SU-DHL-6 (cell line): ENCODE data around the gene SLC2A4RG.

Experiments used
- EZH2phosphoT487 ChIP-seq: fragments of 200-600 bp; sonication (generic), shearing (Covaris generic); conservative IDR thresholded peaks from 2 replicates; pipeline ENCODE4 v1.6.1; 2018; ENCODE audit warnings: mild to moderate bottlenecking, antibody characterized with exemption, low read length, moderate library complexity, mixed read lengths
- TF ChIP-seq, protein P1 (sequence below): fragments of 200-600 bp; sonication (generic); IDR thresholded peaks from one replicate; pipeline ENCODE4 v1.5.1; 2017; ENCODE audit warnings: antibody characterized with exemption, mild to moderate bottlenecking, low read length, moderate library complexity; ENCODE audit not compliant: insufficient read depth, poor library complexity, severe bottlenecking

DNA sequence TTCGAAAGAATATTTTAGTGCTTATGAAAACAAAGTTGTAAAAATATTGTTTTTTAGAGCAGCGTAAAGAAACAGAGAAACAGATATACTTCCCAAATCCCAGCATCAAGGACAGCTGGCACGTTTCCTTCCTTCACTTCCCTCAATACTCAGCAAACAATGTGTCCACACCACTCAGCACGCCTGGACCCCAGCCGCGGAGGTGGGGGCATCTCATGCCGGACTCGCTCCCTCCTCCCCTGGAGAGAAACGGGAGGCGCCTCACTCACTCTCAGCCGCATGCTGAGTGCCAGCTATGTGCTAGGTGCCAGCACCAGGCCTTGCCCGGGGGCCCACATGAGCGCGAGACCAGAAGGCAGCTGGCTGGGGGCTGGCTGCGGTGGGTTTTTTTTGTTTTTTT lies 34.7 kb downstream of the SLC2A4RG start:
- TF ChIP-seq, protein P1, sequence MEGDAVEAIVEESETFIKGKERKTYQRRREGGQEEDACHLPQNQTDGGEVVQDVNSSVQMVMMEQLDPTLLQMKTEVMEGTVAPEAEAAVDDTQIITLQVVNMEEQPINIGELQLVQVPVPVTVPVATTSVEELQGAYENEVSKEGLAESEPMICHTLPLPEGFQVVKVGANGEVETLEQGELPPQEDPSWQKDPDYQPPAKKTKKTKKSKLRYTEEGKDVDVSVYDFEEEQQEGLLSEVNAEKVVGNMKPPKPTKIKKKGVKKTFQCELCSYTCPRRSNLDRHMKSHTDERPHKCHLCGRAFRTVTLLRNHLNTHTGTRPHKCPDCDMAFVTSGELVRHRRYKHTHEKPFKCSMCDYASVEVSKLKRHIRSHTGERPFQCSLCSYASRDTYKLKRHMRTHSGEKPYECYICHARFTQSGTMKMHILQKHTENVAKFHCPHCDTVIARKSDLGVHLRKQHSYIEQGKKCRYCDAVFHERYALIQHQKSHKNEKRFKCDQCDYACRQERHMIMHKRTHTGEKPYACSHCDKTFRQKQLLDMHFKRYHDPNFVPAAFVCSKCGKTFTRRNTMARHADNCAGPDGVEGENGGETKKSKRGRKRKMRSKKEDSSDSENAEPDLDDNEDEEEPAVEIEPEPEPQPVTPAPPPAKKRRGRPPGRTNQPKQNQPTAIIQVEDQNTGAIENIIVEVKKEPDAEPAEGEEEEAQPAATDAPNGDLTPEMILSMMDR: no peak
- no peak for TF ChIP-seq EZH2phosphoT487
